GM19397 (cell line): Measurements from ENCODE around the gene INTS7.
A peak's percentile ranks its signal among the peaks of the same experiment; 100 is the strongest.
"Not testable (repeated sequence)": the region's sequence is repeated elsewhere in the genome, so short reads cannot be mapped to it uniquely, and the experiment has no call there.

Experiments
- ATAC-seq: cut with Tn5 transposase; IDR thresholded peaks from one replicate; pipeline ENCODE4 v1.9.1; 2021; ENCODE audit warnings: mild to moderate bottlenecking, moderate library complexity; ENCODE audit not compliant: unreplicated experiment

Gene INTS7

DNA sequence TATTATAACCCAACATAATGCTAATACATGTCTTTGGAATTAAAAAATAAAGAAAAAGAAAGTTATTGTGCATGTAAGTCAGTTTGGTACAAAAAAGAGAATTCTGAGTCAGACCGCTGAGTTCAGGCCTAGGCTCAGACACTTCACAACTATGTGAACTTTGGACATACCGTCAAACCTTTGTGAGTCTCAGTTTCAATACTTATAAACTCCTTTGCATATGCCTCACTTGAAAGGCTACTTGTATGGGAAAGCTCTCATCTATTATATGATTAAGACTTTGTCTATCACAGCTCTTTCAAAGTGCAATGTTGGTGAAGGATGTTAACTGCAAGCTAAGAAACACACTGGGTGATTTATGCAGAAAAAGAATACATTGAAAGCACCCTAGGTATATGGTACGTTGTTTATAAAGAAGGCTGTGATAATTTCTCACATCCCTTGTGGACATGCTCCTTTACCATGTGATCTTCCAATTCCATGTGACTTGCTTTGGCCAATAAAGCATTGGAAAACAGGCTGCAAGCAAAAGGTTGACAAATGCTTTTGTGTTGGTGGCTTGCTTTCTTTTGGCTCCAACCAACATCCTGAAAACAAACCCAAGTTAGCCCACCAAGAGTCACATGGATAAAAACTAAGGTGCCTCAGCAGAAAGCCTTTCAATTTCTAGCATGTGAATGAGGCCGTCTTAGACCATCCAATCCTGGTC lies 49.6 kb downstream of the INTS7 start:
- peak; percentile 83 for ATAC-seq

GRCh38 chr1:211978596-211978995 lies 56.8 kb downstream of the INTS7 start:
- no peak for ATAC-seq

GRCh38 chr1:211975152-211975941 lies 60.0 kb downstream of the INTS7 start:
- no peak for ATAC-seq

DNA sequence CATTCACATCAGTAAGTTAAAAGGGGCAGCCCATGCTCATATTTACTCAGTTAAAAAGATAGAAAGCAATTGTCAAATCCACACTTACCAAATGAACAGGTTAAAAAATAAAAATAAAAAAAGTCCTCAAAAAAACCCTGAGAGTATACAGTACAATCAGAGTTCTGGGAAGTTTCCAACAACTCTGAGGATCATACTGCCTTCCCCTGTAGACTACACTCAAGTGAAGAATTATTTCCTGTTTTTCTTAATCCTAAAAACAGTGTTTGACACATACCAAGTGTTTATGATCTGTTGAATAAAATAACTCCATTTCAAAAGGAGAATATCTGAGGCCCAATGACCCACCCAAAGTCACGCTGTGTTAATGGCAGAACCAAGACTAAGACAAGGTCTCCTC lies 61.8 kb downstream of the INTS7 start:
- no peak for ATAC-seq

DNA sequence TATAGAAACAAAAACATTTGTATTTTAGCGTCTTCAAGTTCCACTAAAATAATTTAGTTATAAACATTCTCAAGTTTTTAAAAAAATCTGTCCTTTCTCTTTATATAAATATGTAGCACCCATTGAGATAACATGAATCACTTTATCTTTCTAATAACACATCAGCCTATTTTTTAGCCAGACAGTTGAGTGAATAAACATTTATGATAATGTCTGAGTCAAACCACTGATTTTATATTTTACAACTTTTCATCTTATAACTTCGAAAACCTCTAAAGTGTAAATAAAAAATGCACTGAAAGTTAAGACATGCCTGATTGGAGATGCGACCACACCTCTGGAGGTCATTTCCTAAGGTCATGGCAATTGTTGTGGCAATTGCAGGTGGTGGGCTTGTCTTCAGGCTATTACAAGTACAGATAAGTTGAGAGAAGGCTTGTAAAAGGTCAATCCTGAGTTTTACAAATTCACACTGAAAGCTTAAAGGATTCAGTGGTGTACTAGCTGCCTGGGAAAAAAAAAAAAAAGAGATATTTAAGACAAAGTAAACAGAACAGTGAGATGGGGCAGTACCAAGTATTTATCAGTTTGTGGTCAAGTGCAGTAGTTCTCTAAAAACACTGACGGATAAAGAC lies 67.0 kb downstream of the INTS7 start:
- ATAC-seq = no peak

DNA sequence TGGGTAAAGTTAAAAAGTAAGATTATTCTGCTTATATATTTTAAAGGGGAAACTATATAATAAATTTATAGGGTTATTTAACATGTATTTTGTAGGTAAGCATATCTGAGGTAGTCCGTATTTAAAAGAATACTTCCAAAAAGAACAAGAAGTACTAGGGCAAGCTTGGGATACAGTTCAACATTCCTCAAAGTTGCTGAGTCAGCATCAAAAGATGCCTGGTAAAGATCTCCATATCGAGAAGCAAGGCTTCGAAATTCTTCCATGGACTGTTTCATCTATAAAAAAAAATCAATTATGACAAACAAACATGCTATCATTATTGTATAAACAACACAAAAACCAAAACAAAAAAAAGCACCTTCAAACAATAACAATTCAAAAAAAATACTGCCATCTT lies 67.7 kb downstream of the INTS7 start:
- ATAC-seq = no peak

GRCh38 chr1:211965108-211965805 lies 70.1 kb downstream of the INTS7 start:
- ATAC-seq = no peak

DNA sequence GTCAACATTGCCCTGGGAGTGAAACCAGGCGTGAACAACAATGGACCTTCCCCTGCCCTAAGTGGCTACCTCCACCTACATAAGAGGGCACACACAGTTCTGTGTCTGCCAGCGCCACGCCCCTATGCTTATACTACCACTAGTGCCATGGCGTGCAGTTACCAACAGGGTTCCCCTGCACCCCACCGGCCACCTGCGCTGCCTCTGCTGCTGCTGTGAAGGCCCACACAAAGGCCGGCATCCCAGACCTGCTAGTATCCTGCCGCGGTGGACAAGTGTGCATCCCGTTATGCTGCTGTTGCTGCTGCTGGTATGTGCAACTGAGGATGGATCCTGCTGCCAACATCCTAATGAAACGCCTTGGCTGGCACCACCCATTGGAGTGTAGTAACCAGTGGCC lies 75.7 kb downstream of the INTS7 start:
- no peak for ATAC-seq

DNA sequence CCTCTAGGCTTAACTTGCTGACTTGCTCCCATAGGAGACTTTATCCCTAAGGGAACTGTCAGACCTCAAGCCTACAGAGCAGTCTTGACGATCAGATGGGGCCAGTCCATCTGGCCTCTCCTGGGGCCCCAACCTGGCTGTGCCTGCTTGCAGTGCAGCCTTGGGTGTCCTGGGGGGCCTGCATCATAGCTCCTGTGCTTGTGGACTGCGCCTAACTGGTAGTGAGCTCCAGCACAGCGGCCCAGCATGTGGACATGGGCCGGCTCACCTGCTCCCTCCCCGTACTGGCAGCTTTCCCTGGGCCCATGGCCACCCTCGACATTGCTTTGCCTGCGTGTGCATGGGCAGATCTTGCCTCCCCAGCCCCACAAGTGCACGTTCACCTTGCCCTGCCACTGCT lies 76.1 kb downstream of the INTS7 start:
- ATAC-seq = no peak

GRCh38 chr1:211954028-211954427 lies 81.3 kb downstream of the INTS7 start:
- ATAC-seq = not testable (repeated sequence)

DNA sequence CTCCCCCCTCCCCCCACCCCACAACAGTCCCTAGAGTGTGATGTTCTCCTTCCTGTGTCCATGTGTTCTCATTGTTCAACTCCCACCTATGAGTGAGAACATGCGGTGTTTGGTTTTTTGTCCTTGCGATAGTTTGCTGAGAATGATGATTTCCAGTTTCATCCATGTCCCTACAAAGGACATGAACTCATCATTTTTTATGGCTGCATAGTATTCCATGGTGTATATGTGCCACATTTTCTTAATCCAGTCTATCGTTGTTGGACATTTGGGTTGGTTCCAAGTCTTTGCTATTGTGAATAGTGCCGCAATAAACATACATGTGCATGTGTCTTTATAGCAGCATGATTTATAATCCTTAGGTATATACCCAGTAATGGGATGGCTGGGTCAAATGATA lies 81.8 kb downstream of the INTS7 start:
- not testable (repeated sequence) for ATAC-seq

GRCh38 chr1:211952299-211952698 lies 83.1 kb downstream of the INTS7 start:
- no peak for ATAC-seq

GRCh38 chr1:211951856-211952255 lies 83.5 kb downstream of the INTS7 start:
- peak; percentile 95 for ATAC-seq

DNA sequence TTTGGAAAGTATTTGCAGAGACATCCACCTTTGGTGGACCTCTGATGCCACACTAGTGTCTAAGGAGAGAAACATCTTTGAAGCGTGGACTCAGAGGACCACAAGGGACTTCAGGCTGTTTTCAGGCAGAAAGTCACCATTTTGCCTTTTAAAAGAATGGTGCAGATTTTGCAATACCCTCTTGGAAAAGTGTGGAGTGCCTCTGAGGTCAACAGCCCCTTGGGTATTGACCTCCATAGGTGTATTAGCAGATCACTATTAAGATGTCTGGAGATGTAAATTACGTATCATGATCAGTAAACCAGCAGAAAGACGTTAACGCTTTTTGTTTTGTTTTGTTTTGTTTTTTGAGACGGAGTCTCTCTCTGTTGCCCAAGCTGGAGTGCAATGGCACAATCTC lies 87.0 kb downstream of the INTS7 start:
- no peak for ATAC-seq

GRCh38 chr1:211947396-211948295 lies 87.7 kb downstream of the INTS7 start:
- ATAC-seq = no peak

- ATAC-seq = no peak
Measured at GRCh38 chr1:211944733-211945500, 90.4 kb downstream of the INTS7 start.

- no peak for ATAC-seq
Measured at GRCh38 chr1:211942583-211942982, 92.8 kb downstream of the INTS7 start.

GRCh38 chr1:211939876-211940468 lies 95.4 kb downstream of the INTS7 start:
- peak; percentile 76 for ATAC-seq

DNA sequence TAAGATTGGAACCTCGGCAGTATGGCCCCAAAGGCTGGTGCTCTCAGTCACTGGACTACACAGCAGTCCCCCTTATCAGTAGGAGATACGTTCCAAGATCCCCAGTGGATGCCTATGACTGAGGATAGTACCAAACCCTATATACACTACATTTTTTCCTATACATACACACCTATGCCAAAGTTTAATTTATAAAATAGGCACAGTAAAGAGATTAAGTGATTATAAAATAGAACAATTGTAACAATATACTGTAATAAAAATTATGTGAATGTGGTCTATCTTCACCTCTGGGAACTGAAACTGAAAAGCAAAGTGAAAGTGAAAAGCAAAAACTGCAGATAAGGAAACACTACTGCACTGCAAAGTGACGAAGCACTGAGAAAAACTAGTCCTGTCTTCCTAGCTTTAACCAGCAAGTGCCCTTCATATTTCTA lies 96.8 kb downstream of the INTS7 start:
- peak; percentile 31 for ATAC-seq
